Measurements from ENCODE around the gene ADGRL1.
"Not testable (repeated sequence)": the region's sequence is repeated elsewhere in the genome, so short reads cannot be mapped to it uniquely, and the experiment has no call there.

The ADGRL1 gene

GRCh38 chr19:14164082-14164481 lies 41.9 kb downstream of the ADGRL1 start:
- no peak for DNase-seq

DNA sequence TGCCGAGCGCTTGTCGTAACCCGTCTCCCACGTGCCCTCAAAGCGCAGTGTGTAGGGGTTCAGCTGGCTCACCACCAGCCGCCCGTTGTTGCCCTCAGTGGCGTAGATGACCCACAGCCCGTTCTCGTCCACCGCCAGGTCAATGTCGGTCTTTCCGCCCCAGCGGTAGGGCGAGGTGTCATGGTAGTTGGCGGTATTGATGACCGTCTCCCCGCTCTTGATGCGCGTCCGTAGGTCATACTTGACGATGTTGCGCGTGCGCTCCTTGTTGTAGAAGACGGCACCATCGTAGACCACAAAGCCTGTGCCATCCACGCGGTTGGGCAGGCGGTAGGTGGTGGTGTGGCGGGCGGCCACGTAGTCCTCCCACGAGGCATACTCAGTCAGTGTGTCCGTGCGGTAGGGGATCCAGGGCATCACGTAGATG lies 43.1 kb downstream of the ADGRL1 start:
- DNase-seq, result no peak

GRCh38 chr19:14161305-14161704 lies 44.7 kb downstream of the ADGRL1 start:
- DNase-seq, result no peak

GRCh38 chr19:14160017-14160703 lies 45.8 kb downstream of the ADGRL1 start:
- DNase-seq, result no peak

DNA sequence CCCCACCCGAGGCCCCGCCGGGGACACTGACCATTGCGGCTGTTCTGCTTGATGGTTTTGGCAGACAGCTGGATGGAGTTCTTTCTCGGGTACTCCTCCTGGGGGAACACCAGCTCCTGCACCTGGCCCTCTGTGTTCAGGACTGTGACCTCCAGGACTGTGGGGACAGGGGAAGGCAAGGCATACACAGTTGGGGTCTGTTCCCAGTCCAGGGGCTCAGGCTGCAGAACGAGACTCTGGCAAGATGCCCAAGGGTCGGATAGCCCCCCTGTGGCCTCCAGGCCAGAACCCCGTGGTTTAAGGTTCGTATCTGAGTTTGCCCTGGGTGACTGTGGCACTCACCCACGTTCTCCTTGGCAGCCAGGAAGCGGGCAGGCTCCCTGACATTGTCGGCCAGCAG lies 46.9 kb downstream of the ADGRL1 start:
- DNase-seq, result no peak

- DNase-seq, result no peak
Measured at GRCh38 chr19:14158276-14159023, 47.5 kb downstream of the ADGRL1 start.

GRCh38 chr19:14156971-14157717 lies 48.8 kb downstream of the ADGRL1 start:
- no peak for DNase-seq

DNA sequence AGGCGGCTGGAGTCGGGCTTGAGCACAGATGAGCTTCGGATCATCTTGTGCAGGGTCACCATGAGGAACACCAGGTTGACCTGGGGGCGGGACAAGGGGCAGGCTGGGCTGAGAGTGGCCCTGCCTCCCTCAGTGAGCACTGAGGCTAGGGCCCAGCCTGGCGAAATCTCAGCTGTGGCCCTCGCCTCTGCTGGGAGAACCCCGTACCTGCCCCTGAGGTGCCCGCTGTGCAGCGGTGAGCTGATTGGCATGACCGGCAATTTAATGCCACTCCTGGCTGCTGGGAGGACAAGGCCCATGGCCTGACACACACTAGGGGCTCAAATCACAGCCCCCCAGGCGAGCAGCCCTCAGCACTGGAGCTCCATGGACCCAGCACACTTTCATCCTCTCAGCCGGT lies 49.8 kb downstream of the ADGRL1 start:
- no peak for DNase-seq

DNA sequence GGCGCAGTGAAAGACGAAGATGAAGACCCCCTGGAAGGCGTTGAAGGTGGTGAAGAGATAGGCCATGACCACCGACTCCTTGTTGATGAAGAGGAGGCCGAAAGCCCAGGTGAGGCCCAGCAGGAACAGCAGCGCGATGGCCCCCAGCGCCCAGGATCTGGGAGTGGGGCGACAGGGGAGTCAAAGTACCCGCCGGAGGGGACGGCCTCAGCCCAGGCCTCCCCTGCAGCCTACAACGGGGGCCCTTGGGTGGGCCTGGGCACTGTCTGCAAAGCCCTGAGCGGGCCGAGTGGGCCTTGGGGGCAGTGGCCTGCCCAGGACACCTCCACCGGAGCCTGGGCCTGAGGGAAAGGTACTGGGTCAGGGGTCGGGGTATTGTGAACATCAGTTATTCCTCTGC lies 50.6 kb downstream of the ADGRL1 start:
- DNase-seq, result no peak

- no peak for DNase-seq
Measured at GRCh38 chr19:14152713-14153112, 53.3 kb downstream of the ADGRL1 start.

DNA sequence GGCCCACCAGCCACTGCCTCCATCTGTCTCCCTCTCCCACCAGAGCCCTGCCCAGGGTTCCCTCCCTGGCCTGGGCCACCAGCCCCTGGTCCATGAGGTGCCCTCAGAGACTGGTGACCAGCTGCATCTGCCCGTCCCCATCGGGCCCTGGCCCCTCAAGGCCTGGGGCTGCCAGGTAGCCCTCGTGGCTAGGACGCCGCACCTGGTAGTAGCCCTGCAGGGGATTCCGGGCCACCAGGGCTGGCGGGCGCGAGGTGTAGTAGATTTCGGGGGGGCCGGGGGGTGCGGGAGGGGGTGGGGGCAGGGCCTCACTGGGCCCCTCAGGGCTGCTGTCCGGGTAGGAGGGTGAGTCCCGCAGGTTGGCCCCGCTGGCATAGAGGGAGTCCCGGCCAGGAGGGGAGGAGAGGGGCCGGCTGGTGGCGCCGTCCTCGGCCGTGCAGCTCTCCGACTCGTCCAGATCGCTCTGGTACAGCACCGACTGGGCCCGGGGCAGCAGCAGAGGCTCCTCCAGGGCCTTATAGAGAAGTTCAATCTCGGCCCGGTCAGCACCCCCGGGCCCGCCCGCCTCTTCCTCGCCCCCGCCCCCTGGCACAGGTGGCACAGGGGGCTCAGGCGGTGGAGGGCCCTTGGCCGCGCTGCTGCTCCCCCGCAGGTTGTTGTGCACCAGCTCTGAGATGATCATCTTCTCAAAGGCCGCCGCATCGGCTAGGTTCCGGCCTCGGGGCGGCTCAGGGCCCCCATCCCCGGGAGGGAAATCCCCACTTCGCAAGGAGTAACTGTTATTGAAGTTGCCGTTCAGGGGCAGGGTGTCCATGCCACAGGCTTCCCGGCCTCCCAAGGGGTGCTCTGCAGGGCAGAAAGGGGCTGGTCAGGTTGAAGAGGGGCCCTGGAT lies 55.0 kb downstream of the ADGRL1 start:
- no peak for DNase-seq

GRCh38 chr19:14150041-14150769 lies 55.8 kb downstream of the ADGRL1 start:
- no peak for DNase-seq

GRCh38 chr19:14149509-14149994 lies 56.4 kb downstream of the ADGRL1 start:
- peak in 50 of 56 donors; percentile 12 to 83 (median 48) for DNase-seq

- DNase-seq, result no peak
Measured at GRCh38 chr19:14148751-14149410, 57.1 kb downstream of the ADGRL1 start.

DNA sequence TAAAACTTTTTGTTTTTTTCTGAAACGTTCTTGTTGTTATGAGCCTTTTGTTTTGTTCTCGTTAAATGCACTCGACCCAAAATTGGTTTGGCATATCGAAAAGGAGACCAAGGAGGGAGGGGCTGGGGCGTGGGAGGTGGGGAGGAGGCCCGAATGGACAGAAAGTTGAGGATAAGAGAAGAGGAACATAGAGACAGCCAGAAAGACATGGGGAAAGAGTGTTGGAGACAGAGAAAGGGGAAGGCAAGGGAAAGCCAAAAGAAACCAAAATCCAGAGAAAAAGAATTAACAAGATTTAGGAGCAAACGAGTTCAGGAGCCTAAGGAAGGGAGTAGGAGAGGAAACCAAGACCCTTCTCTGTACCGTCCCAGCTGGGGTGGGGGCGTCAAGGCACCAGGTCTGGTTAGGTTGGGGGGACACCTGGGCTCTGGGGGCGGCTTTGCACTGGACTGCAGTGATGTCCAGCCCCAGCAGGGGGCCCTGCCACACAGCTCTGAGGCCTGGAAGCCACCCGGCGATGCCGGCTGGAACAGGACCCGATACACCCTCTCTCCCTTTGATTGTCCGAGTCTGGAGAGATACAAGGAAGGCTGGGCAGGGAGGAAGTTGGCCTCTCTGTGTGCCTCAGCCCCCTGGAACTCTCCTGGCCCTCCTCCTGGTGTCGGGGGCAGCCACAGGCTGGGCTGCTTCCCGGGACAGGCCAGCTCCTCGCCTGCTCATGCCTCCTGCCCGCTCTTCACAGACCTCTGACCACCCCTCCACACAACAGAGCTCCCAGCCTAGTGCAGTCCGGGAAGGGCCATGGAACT lies 58.0 kb downstream of the ADGRL1 start:
- peak in 49 of 56 donors; percentile 8 to 82 (median 52) for DNase-seq

GRCh38 chr19:14146789-14147216 lies 59.2 kb downstream of the ADGRL1 start:
- DNase-seq, result peak in 13 of 56 donors; percentile 3 to 70 (median 35)

- DNase-seq, result not testable (repeated sequence)
Measured at GRCh38 chr19:14146169-14146568, 59.8 kb downstream of the ADGRL1 start.

DNA sequence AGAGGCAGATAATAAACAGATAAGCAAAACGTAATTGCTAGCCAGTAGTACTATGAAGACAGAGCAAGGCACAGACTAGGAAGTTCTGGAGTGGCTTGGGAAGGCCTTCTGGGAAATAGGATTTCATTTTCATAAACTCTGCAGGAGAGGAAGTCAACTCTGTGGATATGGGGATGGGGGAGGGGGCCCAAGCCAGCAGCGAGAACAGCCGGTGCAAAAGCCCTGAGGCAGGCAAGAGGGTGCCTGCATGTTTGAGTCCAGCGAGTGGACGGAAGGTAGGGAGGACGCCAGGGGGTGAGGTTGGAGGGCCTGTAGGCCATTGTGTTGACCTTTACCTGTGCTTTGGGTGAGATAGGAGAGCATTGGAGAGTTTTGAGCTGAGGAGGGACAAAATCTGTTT lies 60.6 kb downstream of the ADGRL1 start:
- DNase-seq, result no peak

Data from nucleus accumbens (tissue), 56 donors.